Measurements from ENCODE around the gene THRB. TPM values are rescaled to one million over a fixed set of nuclear protein-coding genes. Genes with fewer than 3 reads are reported as not detected.

THRB gene
- total and polyA plus RNA-seq, 5 donors from 2014 or later: 0.30 TPM; not detected in 4

GRCh38 chr3:24240306-24240705 lies 254.3 kb downstream of the THRB start:
- Histone ChIP-seq H3K27ac (ENCODE audit: insufficient read depth, low read length, poor library complexity, severe bottlenecking) (no peak overlapping the region), H3K9me3 (ENCODE audit: control insufficient read depth in 2 of 2, low read length in 2 of 2) (no peaks in the 10 kb centered on the region), H3K36me3 (ENCODE audit: control insufficient read depth, insufficient read depth, low read length) (no peaks in the 10 kb centered on the region), H3K27me3 (ENCODE audit: control insufficient read depth, insufficient read depth, low read length) (no peaks in the 10 kb centered on the region), H3K4me1 (ENCODE audit: control insufficient read depth, insufficient read depth, low read length, poor library complexity, severe bottlenecking) (no peaks in the 10 kb centered on the region), H3K4me3 (ENCODE audit: low read depth, low read length) (no peak overlapping the region)
- DNase-seq (no peak), ATAC-seq (ENCODE audit: low read depth in 2 of 2) (no peak)
- no peaks in the 10 kb centered on the region for H3K36me3 Mint-ChIP-seq
- H3K4me3 Mint-ChIP-seq: no peak overlapping the region
- no peak overlapping the region for H3K27ac Mint-ChIP-seq
- H3K27me3 Mint-ChIP-seq: no peaks in the 10 kb centered on the region
- peaks cover 0 to 2% (median 0%) of the 10 kb centered on the region in 7 donors for H3K9me3 Mint-ChIP-seq
- no peaks in the 10 kb centered on the region for H3K4me1 Mint-ChIP-seq

DNA sequence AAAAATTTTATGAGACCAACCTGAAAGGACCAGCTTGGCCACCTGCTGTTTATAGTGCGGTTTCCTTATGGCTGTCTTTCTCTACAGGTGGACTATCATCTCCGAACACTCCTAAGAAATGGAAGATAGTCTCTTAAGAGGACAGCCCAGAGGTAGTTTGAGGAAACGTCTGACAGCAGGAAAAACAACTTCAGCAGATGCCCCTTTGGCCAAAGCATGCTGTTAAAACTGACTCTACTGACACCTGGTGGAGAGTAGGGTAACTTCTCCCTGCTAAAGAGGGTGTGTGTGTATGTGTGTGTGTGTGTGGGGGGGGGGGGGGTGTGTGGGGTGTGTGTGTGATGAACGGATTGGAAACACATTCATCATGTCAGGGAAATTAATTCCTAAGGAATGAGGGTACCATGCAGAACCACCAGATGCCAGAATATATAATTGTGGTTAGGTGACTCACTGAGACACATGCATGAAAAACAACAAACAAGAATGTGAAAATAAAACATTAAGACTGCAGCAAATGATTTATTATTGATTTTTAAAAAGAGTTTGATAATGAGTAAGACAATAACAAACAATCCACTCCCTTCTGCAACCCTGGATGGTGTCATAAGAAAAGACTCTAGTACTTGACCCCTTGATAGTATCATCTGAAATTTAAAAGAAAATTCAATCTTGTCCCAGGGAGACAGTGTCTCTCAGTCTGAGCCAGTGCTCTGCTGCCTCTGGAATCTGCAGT lies 256.5 kb downstream of the THRB start:
- H3K9me3 Mint-ChIP-seq: peaks cover 0 to 2% (median 0%) of the 10 kb centered on the region in 7 donors
- H3K4me1 ChIP-seq (ENCODE audit: control insufficient read depth, insufficient read depth, low read length, poor library complexity, severe bottlenecking): no peaks in the 10 kb centered on the region
- DNase-seq: peak; percentile 5 to 64 (median 31)
- no peaks in the 10 kb centered on the region for H3K36me3 ChIP-seq (ENCODE audit: control insufficient read depth, insufficient read depth, low read length)
- no peak overlapping the region for H3K4me3 ChIP-seq (ENCODE audit: low read depth, low read length)
- no peaks in the 10 kb centered on the region for H3K27me3 Mint-ChIP-seq
- H3K9me3 ChIP-seq (ENCODE audit: control insufficient read depth in 2 of 2, low read length in 2 of 2): no peaks in the 10 kb centered on the region
- H3K27me3 ChIP-seq (ENCODE audit: control insufficient read depth, insufficient read depth, low read length): no peaks in the 10 kb centered on the region
- no peak overlapping the region for H3K27ac ChIP-seq (ENCODE audit: insufficient read depth, low read length, poor library complexity, severe bottlenecking)
- ATAC-seq (ENCODE audit: low read depth in 2 of 2): peak; percentile 61
- no peaks in the 10 kb centered on the region for H3K4me1 Mint-ChIP-seq
- no peaks in the 10 kb centered on the region for H3K36me3 Mint-ChIP-seq
- H3K27ac Mint-ChIP-seq: no peak overlapping the region
- H3K4me3 Mint-ChIP-seq: no peak overlapping the region

DNA sequence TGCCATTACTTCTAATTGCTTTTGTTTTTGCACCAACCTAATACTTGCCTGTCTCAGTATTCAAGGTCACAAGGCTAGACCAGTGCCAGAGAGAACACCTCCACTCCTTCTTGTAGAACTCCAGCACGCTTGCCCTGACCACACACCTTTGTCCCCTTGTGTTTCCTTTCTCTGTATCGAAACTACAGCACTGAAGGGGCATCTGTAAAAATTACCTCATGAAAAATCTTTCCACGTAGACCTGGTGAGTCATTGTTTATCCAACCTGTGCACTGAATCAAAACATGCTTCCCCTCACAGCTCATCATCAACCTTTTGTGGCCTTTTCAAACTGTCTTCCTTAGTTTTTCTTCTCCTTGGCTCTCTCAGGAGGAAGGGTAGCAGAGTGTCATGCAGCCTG lies 259.5 kb downstream of the THRB start:
- ATAC-seq (ENCODE audit: low read depth in 2 of 2) (no peak), DNase-seq (no peak)
- no peaks in the 10 kb centered on the region for H3K4me1 Mint-ChIP-seq
- H3K27me3 ChIP-seq (ENCODE audit: control insufficient read depth, insufficient read depth, low read length): no peaks in the 10 kb centered on the region
- H3K4me1 ChIP-seq (ENCODE audit: control insufficient read depth, insufficient read depth, low read length, poor library complexity, severe bottlenecking): no peaks in the 10 kb centered on the region
- no peak overlapping the region for H3K4me3 Mint-ChIP-seq
- no peak overlapping the region for H3K27ac Mint-ChIP-seq
- no peaks in the 10 kb centered on the region for H3K27me3 Mint-ChIP-seq
- no peak overlapping the region for H3K27ac ChIP-seq (ENCODE audit: insufficient read depth, low read length, poor library complexity, severe bottlenecking)
- H3K36me3 ChIP-seq (ENCODE audit: control insufficient read depth, insufficient read depth, low read length): no peaks in the 10 kb centered on the region
- H3K9me3 ChIP-seq (ENCODE audit: control insufficient read depth in 2 of 2, low read length in 2 of 2): no peaks in the 10 kb centered on the region
- peaks cover 0 to 2% (median 0%) of the 10 kb centered on the region in 7 donors for H3K9me3 Mint-ChIP-seq
- no peaks in the 10 kb centered on the region for H3K36me3 Mint-ChIP-seq
- no peak overlapping the region for H3K4me3 ChIP-seq (ENCODE audit: low read depth, low read length)

- H3K9me3 ChIP-seq (ENCODE audit: control insufficient read depth in 2 of 2, low read length in 2 of 2): no peaks in the 10 kb centered on the region
- no peaks in the 10 kb centered on the region for H3K27me3 ChIP-seq (ENCODE audit: control insufficient read depth, insufficient read depth, low read length)
- Mint-ChIP-seq H3K9me3 (peaks cover 0 to 2% (median 0%) of the 10 kb centered on the region in 7 donors), H3K27ac (no peak overlapping the region), H3K27me3 (no peaks in the 10 kb centered on the region), H3K4me3 (no peak overlapping the region), H3K36me3 (no peaks in the 10 kb centered on the region), H3K4me1 (no peaks in the 10 kb centered on the region)
- H3K4me3 ChIP-seq (ENCODE audit: low read depth, low read length): no peak overlapping the region
- no peaks in the 10 kb centered on the region for H3K4me1 ChIP-seq (ENCODE audit: control insufficient read depth, insufficient read depth, low read length, poor library complexity, severe bottlenecking)
- DNase-seq: no peak
- H3K27ac ChIP-seq (ENCODE audit: insufficient read depth, low read length, poor library complexity, severe bottlenecking): no peak overlapping the region
- no peak for ATAC-seq (ENCODE audit: low read depth in 2 of 2)
- no peaks in the 10 kb centered on the region for H3K36me3 ChIP-seq (ENCODE audit: control insufficient read depth, insufficient read depth, low read length)
Observed at GRCh38 chr3:24232784-24233183, 261.9 kb downstream of the THRB start.

GRCh38 chr3:24229468-24230221 lies 265.0 kb downstream of the THRB start:
- Histone ChIP-seq H3K36me3 (ENCODE audit: control insufficient read depth, insufficient read depth, low read length) (no peaks in the 10 kb centered on the region), H3K9me3 (ENCODE audit: control insufficient read depth in 2 of 2, low read length in 2 of 2) (no peaks in the 10 kb centered on the region), H3K27me3 (ENCODE audit: control insufficient read depth, insufficient read depth, low read length) (no peaks in the 10 kb centered on the region), H3K4me3 (ENCODE audit: low read depth, low read length) (no peak overlapping the region), H3K4me1 (ENCODE audit: control insufficient read depth, insufficient read depth, low read length, poor library complexity, severe bottlenecking) (no peaks in the 10 kb centered on the region), H3K27ac (ENCODE audit: insufficient read depth, low read length, poor library complexity, severe bottlenecking) (no peak overlapping the region)
- H3K4me1 Mint-ChIP-seq: no peaks in the 10 kb centered on the region
- H3K36me3 Mint-ChIP-seq: no peaks in the 10 kb centered on the region
- DNase-seq: no peak
- H3K9me3 Mint-ChIP-seq: peaks cover 0 to 2% (median 0%) of the 10 kb centered on the region in 7 donors
- H3K4me3 Mint-ChIP-seq: no peak overlapping the region
- no peak overlapping the region for H3K27ac Mint-ChIP-seq
- H3K27me3 Mint-ChIP-seq: no peaks in the 10 kb centered on the region
- ATAC-seq (ENCODE audit: low read depth in 2 of 2): no peak

DNA sequence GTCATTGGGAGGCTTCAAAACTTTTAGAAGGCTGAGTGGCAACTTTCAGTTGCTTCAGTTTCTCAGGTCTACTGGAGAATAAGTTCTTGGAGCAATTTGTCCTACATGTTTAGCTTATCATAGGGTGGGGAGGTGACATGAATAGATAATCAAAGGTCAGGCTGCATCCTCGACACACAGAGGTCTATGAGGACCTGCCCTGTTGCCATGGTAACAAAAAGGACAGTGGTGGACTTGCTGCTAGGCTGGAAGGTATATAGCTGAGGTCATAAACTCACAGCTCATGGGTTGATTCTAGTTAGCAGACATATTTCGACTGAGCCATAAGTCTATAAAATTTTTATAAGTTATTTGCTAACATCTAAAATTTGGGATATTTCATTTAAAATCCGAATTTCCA lies 267.0 kb downstream of the THRB start:
- Histone ChIP-seq H3K9me3 (ENCODE audit: control insufficient read depth in 2 of 2, low read length in 2 of 2) (no peaks in the 10 kb centered on the region), H3K27me3 (ENCODE audit: control insufficient read depth, insufficient read depth, low read length) (peaks cover 3% of the 10 kb centered on the region), H3K36me3 (ENCODE audit: control insufficient read depth, insufficient read depth, low read length) (no peaks in the 10 kb centered on the region), H3K4me3 (ENCODE audit: low read depth, low read length) (no peak overlapping the region), H3K4me1 (ENCODE audit: control insufficient read depth, insufficient read depth, low read length, poor library complexity, severe bottlenecking) (no peaks in the 10 kb centered on the region), H3K27ac (ENCODE audit: insufficient read depth, low read length, poor library complexity, severe bottlenecking) (no peak overlapping the region)
- Mint-ChIP-seq H3K4me1 (no peaks in the 10 kb centered on the region), H3K27me3 (peaks cover under 1% of the 10 kb centered on the region), H3K4me3 (no peak overlapping the region), H3K36me3 (no peaks in the 10 kb centered on the region), H3K9me3 (peaks cover 0 to 2% (median 0%) of the 10 kb centered on the region in 7 donors), H3K27ac (no peak overlapping the region)
- DNase-seq (no peak), ATAC-seq (ENCODE audit: low read depth in 2 of 2) (no peak)

DNA sequence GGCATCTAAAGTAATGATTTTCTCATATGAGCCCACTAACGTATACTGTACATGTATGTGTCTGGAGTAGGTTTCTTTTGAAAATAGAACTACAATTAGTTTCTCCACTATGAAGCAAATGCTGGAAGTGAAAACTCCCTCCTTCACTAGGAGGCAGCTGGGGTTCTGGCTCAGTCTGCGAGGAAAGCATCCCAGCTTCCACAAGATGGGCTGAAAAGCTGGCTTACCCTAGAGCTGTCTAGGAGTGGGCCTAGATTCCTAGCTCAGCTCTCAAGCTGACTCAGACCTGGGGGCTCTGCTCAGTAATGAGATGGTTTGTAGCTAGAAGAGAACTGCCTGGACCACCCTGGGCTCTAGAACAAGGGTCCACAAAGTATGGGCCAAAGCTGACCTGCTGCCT lies 268.3 kb downstream of the THRB start:
- peaks cover 0 to 2% (median 0%) of the 10 kb centered on the region in 7 donors for H3K9me3 Mint-ChIP-seq
- H3K9me3 ChIP-seq (ENCODE audit: control insufficient read depth in 2 of 2, low read length in 2 of 2): no peaks in the 10 kb centered on the region
- ATAC-seq (ENCODE audit: low read depth in 2 of 2): no peak
- H3K4me3 Mint-ChIP-seq: no peak overlapping the region
- no peak overlapping the region for H3K4me3 ChIP-seq (ENCODE audit: low read depth, low read length)
- no peak overlapping the region for H3K27ac Mint-ChIP-seq
- peaks cover 7% of the 10 kb centered on the region for H3K27me3 Mint-ChIP-seq
- H3K36me3 ChIP-seq (ENCODE audit: control insufficient read depth, insufficient read depth, low read length): no peaks in the 10 kb centered on the region
- H3K27ac ChIP-seq (ENCODE audit: insufficient read depth, low read length, poor library complexity, severe bottlenecking): no peak overlapping the region
- H3K27me3 ChIP-seq (ENCODE audit: control insufficient read depth, insufficient read depth, low read length): peaks cover 3% of the 10 kb centered on the region
- H3K4me1 Mint-ChIP-seq: no peaks in the 10 kb centered on the region
- no peak for DNase-seq
- H3K36me3 Mint-ChIP-seq: no peaks in the 10 kb centered on the region
- no peaks in the 10 kb centered on the region for H3K4me1 ChIP-seq (ENCODE audit: control insufficient read depth, insufficient read depth, low read length, poor library complexity, severe bottlenecking)
